Activated T-helper 2 cell treated with anti-CD3 and anti-CD28 coated beads, Interferon-gamma antibody, Interleukin-2, Interleukin-4, amounts not matched to agents 10 μg/mL and 5 μg/mL and 100 μg/mL, durations not matched to agents 14 hours and 24 hours and 36 hours (primary cell): ENCODE measurements around the gene NTM. TPM values are rescaled to one million over a fixed set of nuclear protein-coding genes. Genes with fewer than 3 reads are reported as not detected.
A peak's percentile ranks its signal among the peaks of the same experiment; 100 is the strongest.

Experiments
- DNase-seq: peaks from one replicate; pipeline ENCODE4 v3.0.0; 2021; ENCODE audit warnings: low spot score
- H3K27ac Mint-ChIP-seq: one replicate; pipeline ENCODE4 v1.8.0; 2021; ENCODE audit warnings: mixed read lengths
- H3K27me3 Mint-ChIP-seq: one replicate; pipeline ENCODE4 v1.8.0; 2021; ENCODE audit warnings: low read depth, mixed read lengths
- H3K36me3 Mint-ChIP-seq: one replicate; pipeline ENCODE4 v1.8.0; 2021; ENCODE audit warnings: low read depth, mixed read lengths
- H3K4me1 Mint-ChIP-seq: one replicate; pipeline ENCODE4 v1.8.0; 2021; ENCODE audit warnings: low read depth, mixed read lengths
- H3K4me3 Mint-ChIP-seq: one replicate; pipeline ENCODE4 v1.8.0; 2021; ENCODE audit warnings: low read depth, mild to moderate bottlenecking, moderate library complexity, mixed read lengths
- H3K9me3 Mint-ChIP-seq: one replicate; pipeline ENCODE4 v1.8.0; 2021; ENCODE audit warnings: mixed read lengths
- intact Hi-C: fragments of 100-400 bp; cut with micrococcal nuclease; formaldehyde crosslinking; loops from one replicate; pipeline ENCODE4 v1.15.1; 2023
- total RNA-seq: library from RNA; stranded (reverse); gene quantifications from 2 replicates; pipeline ENCODE4 v1.2.3, GENCODE V29; 2022

Gene NTM
- total RNA-seq, 1 donor from 2014 or later, result not detected

DNA sequence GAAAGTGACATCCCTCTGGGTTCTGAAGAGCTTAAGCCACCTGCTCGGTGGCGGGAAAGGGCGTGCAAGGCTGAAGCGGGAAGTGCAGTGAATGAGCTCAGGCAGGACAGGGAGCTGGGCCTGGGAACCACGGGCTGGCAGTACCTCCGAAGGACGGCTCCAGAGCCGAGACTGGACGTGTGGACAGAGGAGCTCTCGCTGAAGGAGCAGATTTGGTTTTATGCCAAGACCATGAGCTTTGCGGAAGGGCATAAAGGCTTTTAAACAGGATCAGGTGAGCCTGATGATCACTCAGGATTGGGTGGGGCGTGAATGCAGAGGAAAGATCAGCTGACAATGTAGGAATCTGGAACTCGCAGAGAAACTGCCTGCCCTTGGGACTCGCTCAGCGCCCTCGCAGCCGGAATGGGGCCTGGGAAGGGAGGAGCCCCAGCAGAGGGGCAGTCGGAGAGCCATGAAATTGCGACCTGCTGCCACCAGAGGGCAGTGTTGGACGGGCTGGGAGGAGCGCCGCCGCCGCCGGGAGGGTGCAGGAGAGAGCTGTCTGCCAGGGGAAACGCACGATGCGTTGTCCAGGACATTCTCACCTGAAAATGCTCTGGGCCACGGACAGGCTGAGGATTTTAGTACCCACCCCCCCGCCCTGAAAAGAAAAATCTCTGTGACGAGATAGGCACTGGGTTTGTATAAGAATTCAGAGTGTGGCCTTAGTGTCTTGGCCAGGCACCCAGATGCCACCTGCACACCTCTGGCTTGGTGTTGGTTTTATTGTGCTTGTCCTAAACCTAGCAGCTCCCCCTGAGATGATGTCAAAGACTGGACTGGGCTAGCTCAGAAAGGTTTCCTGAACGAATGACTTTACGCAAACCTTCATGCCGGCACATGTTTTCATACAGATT, 324.4 kb downstream of the NTM start:
- Mint-ChIP-seq H3K36me3 (no peaks in the 10 kb centered on the region), H3K9me3 (no peaks in the 10 kb centered on the region), H3K4me1 (peaks cover 2% of the 10 kb centered on the region), H3K27me3 (peaks cover 9% of the 10 kb centered on the region), H3K27ac (no peak overlapping the region), H3K4me3 (no peak overlapping the region)
- intact Hi-C loops, result no loop called here
- DNase-seq, result peak; percentile 60

DNA sequence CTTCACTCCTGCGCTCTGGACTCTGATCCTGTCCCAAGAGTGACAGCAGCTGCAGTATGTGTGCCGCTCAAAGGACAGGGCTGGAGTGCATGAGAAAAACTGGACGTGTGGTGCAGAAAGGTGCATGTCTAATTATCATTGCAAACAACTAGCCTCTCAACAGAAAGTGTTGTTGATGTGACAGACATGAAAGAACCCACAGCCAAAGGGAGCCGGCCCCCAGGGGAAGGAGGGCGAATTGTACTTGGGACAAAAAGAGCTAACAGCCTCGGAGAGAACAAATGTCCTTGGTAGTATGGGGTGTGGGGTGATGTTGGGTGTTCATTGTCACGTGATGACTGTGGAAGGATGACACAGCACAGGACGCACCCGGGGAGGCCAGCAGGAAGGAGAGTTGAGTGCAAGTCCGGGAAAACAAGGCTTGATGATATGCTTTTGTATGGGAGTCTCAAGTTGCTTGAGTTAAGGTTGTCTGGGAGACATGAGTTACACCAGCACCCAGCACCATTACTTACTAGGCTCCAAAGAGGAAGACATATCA, 325.5 kb downstream of the NTM start:
- intact Hi-C loops, result no loop called here
- Mint-ChIP-seq H3K4me1 (peaks cover 2% of the 10 kb centered on the region), H3K27me3 (peaks cover 9% of the 10 kb centered on the region), H3K9me3 (no peaks in the 10 kb centered on the region), H3K27ac (no peak overlapping the region), H3K36me3 (no peaks in the 10 kb centered on the region), H3K4me3 (no peak overlapping the region)
- DNase-seq, result no peak

DNA sequence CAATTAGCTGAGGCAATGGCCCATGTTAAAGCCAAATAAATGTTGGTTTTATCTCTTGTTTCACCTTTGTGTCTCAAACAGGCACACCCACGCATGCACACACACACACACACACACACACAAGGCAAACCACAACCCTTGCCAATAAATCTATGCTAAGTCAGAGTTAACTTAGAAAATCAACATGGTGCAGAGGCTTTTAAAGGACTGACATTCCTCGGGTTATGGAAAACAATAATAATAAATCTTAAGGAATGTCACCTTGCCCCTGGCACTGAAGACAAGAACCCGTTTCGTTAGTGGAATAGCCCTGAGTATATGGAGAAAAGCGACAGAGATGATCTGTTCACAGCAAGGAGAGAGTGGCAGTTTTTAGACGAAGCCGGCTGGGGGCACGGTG, 326.3 kb downstream of the NTM start:
- Mint-ChIP-seq H3K9me3 (no peaks in the 10 kb centered on the region), H3K4me3 (no peak overlapping the region), H3K36me3 (no peaks in the 10 kb centered on the region), H3K4me1 (peaks cover 2% of the 10 kb centered on the region), H3K27ac (no peak overlapping the region), H3K27me3 (peaks cover 9% of the 10 kb centered on the region)
- intact Hi-C loops, result no loop called here
- DNase-seq, result no peak

DNA sequence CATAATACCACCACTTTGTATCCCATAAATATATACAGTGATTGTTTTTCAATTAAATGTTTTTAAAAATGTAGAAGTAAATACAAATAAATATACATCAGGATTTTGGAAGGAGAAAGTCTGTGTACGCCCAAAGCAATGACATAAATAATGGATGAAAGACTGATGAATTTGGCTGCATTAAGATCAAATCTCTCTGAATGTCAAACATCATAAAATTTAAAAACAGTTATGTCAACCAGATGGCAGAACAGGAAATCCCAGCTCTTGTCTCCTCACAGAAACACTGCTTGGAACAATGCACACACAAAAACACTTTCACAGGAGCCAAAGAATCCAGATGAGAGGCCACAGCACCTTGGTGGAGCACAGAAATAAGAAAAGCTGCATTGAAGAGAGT, 332.9 kb downstream of the NTM start:
- intact Hi-C loops, result no loop called here
- Mint-ChIP-seq H3K4me1 (no peaks in the 10 kb centered on the region), H3K9me3 (peaks cover 10% of the 10 kb centered on the region), H3K36me3 (no peaks in the 10 kb centered on the region), H3K27me3 (no peaks in the 10 kb centered on the region), H3K27ac (no peak overlapping the region), H3K4me3 (no peak overlapping the region)
- no peak for DNase-seq

DNA sequence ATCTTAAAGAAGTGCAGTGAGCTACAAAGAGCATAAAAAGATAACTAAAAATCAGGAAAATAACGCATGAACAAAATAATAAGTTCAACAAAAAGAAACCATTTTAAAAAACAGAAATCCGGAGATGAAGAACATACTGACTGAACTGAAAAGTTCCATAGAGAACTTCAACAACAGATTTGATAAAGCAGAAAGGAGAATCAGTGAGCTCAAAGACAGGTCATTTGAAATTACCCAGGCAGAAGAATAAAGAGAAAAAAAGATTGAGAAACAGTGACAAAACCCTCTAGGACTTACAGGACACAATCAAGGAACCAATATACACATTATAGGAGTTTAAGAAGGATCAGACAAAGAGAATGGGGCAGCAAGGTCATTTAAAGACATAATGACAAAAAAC, 334.3 kb downstream of the NTM start:
- Mint-ChIP-seq H3K36me3 (no peaks in the 10 kb centered on the region), H3K27me3 (no peaks in the 10 kb centered on the region), H3K9me3 (peaks cover 10% of the 10 kb centered on the region), H3K27ac (no peak overlapping the region), H3K4me3 (no peak overlapping the region), H3K4me1 (no peaks in the 10 kb centered on the region)
- intact Hi-C loops, result no loop called here
- no peak for DNase-seq

DNA sequence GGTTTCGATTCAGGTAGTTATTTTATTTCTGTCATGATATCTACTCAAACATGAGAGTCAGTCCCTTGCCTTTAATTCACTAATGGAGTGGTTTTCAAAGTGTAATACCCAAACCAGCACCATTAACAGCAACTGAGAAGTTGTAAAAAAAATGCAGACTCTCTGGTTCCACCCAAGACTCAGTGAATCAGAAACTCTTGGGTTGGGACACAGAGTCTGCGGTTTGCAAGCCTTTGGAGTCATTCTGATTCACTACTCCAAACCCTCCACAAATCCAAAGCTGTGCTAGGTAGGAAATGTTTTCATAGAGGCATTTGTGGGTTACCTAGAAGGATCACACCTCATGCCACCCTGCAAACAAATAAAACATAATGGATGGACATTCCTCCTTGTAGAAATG, 340.1 kb downstream of the NTM start:
- H3K4me3 Mint-ChIP-seq, result no peak overlapping the region
- intact Hi-C loops, result no loop called here
- no peaks in the 10 kb centered on the region for H3K36me3 Mint-ChIP-seq
- no peaks in the 10 kb centered on the region for H3K9me3 Mint-ChIP-seq
- H3K4me1 Mint-ChIP-seq, result no peaks in the 10 kb centered on the region
- no peak for DNase-seq
- H3K27me3 Mint-ChIP-seq, result no peaks in the 10 kb centered on the region
- no peak overlapping the region for H3K27ac Mint-ChIP-seq

DNA sequence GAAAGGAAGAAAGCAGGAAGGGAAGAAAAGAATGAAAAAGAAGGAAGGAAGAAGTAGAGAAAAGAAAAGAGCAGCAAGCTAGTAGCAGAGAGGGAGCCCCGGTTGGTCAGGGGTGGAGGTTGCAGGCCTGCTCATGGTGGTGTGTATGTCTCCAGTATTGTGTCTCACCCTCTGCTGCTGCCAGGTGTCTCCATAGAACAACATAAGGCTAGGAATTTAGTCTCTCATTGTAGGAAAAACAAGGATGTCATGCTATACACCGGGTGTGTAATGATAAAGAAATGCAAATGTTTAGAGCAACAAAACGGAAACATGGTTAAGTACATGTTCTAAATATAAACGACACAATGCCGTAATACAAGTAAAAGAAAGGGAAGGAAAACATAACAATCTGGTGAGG, 342.5 kb downstream of the NTM start:
- Mint-ChIP-seq H3K9me3 (no peaks in the 10 kb centered on the region), H3K4me3 (no peak overlapping the region), H3K4me1 (no peaks in the 10 kb centered on the region), H3K27me3 (no peaks in the 10 kb centered on the region), H3K36me3 (no peaks in the 10 kb centered on the region), H3K27ac (no peak overlapping the region)
- intact Hi-C loops, result no loop called here
- no peak for DNase-seq

DNA sequence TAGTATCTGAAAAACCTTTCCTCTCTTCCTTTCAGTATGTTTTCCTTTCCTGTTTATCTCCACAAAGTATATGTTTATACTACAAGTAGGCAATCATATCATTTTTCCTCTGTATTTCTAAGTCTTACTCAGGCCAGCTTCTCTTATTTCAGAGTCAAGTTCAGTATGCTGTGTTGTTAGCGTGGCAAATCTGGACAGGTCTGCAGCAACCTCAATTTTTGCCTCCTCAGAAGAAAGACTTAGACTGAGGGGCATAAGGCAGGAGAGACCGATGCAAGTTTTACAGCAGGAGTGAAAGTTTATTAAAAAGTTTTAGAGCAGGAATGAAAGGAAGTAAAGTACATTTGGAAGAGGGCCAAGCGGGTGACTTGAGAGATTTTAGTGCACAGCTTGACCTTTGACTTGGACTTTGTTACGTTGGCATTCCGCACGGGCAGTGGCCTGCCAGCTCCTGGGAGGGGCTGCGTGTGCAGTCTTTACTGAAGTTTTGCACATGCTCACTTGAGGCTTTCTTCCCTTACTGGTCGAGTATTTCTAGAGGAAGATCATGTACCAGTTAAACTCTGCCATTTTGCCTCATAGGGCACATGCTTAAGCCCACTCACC, 343.2 kb downstream of the NTM start:
- Mint-ChIP-seq H3K4me1 (no peaks in the 10 kb centered on the region), H3K9me3 (no peaks in the 10 kb centered on the region), H3K27ac (no peak overlapping the region), H3K27me3 (no peaks in the 10 kb centered on the region), H3K4me3 (no peak overlapping the region), H3K36me3 (no peaks in the 10 kb centered on the region)
- intact Hi-C loops, result no loop called here
- DNase-seq, result no peak

DNA sequence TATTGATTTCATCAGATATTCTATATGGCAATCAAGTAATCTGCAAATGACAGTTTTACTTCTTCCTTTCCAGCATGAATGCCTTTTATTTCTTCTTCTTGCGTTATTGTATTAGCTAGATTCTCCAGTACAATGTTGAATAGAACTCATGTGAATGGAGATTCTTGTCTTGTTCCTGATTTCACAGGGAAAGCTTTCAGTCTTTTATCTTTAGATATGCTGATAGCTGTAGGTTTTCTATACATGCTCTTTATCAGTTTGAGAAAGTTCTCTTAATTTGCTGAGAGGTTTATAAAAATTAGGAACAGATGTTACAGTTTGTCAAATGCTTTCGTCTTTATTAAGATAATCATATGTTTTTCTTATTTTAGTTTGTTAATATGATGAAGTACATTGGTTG, 347.2 kb downstream of the NTM start:
- H3K27me3 Mint-ChIP-seq, result no peaks in the 10 kb centered on the region
- no peaks in the 10 kb centered on the region for H3K9me3 Mint-ChIP-seq
- DNase-seq, result no peak
- intact Hi-C loops, result no loop called here
- no peaks in the 10 kb centered on the region for H3K4me1 Mint-ChIP-seq
- no peaks in the 10 kb centered on the region for H3K36me3 Mint-ChIP-seq
- H3K27ac Mint-ChIP-seq, result no peak overlapping the region
- no peak overlapping the region for H3K4me3 Mint-ChIP-seq

DNA sequence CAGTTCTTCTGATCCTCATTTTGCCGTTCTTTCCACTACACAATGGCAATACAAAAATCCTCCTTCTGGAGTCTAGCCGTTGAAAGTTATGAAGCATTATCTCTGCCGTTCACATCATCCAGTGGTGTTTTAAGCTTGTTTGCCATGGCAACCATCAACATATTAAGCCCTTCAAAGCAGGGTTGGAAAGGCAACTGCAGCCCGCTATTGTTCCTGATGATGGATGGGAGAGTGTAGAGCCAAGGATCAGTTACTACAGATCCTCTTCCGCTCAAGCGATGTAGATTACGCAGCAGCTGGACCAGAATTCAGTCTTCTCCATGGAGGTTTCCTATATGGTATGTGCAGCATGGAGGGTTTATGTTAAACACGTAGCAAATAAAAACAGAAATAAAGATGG, 352.7 kb downstream of the NTM start:
- no peak overlapping the region for H3K27ac Mint-ChIP-seq
- H3K4me1 Mint-ChIP-seq, result no peaks in the 10 kb centered on the region
- intact Hi-C loops, result no loop called here
- H3K27me3 Mint-ChIP-seq, result no peaks in the 10 kb centered on the region
- H3K36me3 Mint-ChIP-seq, result no peaks in the 10 kb centered on the region
- no peak overlapping the region for H3K4me3 Mint-ChIP-seq
- H3K9me3 Mint-ChIP-seq, result no peaks in the 10 kb centered on the region
- DNase-seq, result no peak

DNA sequence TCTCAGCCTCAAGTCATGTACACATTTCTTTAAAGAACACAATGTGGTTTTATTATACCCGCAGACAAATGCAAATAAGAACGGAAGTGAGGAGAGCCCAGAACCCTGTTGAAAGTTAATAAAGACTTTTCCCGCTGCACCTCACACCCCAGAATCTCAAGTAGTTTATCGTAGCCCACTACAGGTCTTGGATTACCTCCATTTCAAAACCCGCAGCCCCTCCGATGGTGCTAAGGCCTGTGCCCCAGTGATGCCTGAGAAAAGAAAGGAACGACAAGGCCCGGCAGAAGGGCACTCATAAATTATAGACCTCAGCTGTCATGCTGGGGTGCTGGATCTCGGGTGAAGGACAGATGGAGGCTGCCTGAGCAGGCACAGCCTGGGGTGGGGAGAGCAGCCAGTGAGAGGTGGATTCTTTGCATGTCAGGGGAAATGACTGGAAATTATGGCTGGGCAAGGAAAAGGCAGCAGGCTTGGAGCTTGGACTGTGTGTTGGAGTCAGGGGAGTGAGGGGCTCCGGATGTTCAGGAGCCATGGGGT, 354.1 kb downstream of the NTM start:
- no peaks in the 10 kb centered on the region for H3K9me3 Mint-ChIP-seq
- no peak overlapping the region for H3K27ac Mint-ChIP-seq
- intact Hi-C loops, result no loop called here
- no peaks in the 10 kb centered on the region for H3K36me3 Mint-ChIP-seq
- no peaks in the 10 kb centered on the region for H3K4me1 Mint-ChIP-seq
- H3K27me3 Mint-ChIP-seq, result no peaks in the 10 kb centered on the region
- DNase-seq, result no peak
- no peak overlapping the region for H3K4me3 Mint-ChIP-seq

DNA sequence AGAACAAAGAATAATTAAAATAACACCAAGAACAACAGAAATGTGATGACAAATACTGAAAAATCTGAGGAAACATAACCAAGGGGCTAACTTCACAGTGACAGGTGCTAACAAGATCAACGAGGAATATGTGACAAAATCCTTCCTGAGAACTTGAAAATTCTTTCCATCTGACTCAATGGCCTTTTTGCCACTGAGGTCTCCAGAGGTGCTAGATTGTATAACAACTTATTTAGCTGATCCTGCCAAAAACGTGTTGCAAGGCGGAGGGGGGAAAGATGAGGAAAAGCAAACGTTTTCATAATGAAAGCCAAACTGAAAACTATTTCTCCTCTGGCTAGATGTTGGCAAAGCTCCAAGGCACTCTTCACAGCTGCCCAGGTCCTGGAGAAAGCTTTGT, 364.5 kb downstream of the NTM start:
- DNase-seq, result no peak
- Mint-ChIP-seq H3K36me3 (no peaks in the 10 kb centered on the region), H3K4me3 (no peak overlapping the region), H3K9me3 (no peaks in the 10 kb centered on the region), H3K4me1 (no peaks in the 10 kb centered on the region), H3K27ac (no peak overlapping the region), H3K27me3 (no peaks in the 10 kb centered on the region)
- intact Hi-C loops, result no loop called here

DNA sequence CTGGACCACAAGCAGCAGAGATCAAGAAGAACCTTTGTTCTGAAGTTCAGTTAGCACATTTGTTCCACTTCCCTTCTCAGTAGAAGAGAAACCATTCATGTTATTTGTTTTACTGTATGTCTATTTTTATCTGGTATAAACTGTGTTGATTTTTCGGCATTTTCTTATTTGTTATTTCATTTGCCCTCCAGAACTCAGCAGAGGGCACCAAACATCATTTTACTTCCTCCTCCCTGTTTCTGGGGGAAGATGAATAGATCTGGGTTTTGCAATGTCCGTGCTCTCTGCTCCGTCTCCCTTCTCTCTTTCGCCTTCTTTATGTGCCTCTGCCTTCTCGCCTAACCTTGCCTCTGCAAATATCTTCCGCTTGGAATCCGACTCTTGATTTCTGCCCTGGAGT, 366.9 kb downstream of the NTM start:
- intact Hi-C loops, result no loop called here
- H3K36me3 Mint-ChIP-seq, result no peaks in the 10 kb centered on the region
- H3K27me3 Mint-ChIP-seq, result no peaks in the 10 kb centered on the region
- no peak overlapping the region for H3K4me3 Mint-ChIP-seq
- no peak overlapping the region for H3K27ac Mint-ChIP-seq
- no peak for DNase-seq
- no peaks in the 10 kb centered on the region for H3K4me1 Mint-ChIP-seq
- H3K9me3 Mint-ChIP-seq, result no peaks in the 10 kb centered on the region
